GM18873 (cell line): Measurements from ENCODE around the gene IL1F10.
"Not testable (repeated sequence)": the region's sequence is repeated elsewhere in the genome, so short reads cannot be mapped to it uniquely, and the experiment has no call there.

Experiments used
- ATAC-seq: cut with Tn5 transposase; IDR thresholded peaks from one replicate; pipeline ENCODE4 v1.9.1; 2021; ENCODE audit warnings: mild to moderate bottlenecking, moderate library complexity, moderate number of reproducible peaks; ENCODE audit not compliant: unreplicated experiment, low FRiP score

Gene IL1F10

GRCh38 chr2:113078350-113078839 lies 10.6 kb downstream of the IL1F10 start:
- no peak for ATAC-seq

DNA sequence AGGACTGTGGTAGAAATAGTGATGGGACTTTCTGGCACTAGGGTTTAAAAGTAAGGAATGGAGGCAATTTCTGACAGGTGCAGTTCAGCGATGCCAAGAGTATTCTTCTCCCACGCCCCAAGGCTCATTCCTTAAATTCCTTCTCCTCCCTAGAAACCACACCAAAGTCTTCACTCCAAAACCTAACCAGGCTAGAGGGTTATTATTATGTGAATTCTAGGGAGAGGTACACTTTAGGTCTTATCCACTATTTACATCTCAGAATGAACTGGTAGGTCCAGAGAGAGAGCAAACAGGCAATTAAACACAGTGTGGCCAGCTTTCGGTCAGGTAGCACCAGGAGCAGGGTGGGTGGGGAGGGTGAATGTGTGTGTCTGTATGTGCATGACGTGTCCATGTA lies 11.4 kb downstream of the IL1F10 start:
- ATAC-seq: no peak

DNA sequence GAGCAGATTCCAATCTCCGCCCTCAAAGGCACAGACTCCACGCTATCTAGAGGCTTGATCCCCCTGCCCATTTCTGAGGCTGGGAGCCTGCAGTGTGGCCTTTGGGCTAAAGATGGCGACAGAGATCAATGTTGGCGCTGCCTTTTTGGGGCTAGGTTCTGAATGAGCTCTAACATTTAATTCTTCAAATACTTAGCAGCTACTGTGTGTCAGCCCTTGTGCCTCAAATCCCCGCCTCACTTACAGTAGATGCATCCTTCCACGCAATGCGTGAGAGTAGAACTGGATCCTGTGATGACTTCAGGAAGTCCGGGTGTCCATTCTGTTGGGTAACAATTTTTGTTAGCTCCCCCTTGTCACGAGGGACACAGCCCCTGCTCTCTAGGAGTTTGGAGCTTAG lies 12.4 kb downstream of the IL1F10 start:
- ATAC-seq: no peak

GRCh38 chr2:113081488-113082210 lies 13.9 kb downstream of the IL1F10 start:
- no peak for ATAC-seq

DNA sequence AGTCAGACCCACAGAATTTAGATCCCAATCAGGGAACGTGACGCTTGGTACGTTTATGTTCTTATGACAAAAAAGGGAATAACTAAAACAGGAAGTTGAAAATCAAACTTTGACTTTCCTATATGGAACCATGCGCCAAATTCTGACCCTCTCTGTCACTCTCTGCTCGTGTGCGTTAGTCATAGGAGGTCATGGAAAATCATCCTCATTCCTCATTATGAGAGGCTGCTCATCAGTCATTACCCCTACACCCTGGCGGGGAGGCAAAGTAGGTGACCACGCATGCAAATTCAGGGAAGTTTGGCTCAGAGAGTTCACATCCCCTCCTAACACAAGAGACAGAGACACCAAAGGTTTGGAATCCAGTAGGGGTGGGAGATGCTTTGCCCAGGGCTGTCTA lies 15.5 kb downstream of the IL1F10 start:
- ATAC-seq: no peak

- ATAC-seq: no peak
These were observed 16.7 kb downstream of the IL1F10 start for GRCh38 chr2:113084249-113085000.

GRCh38 chr2:113085542-113085941 lies 17.8 kb downstream of the IL1F10 start:
- no peak for ATAC-seq

DNA sequence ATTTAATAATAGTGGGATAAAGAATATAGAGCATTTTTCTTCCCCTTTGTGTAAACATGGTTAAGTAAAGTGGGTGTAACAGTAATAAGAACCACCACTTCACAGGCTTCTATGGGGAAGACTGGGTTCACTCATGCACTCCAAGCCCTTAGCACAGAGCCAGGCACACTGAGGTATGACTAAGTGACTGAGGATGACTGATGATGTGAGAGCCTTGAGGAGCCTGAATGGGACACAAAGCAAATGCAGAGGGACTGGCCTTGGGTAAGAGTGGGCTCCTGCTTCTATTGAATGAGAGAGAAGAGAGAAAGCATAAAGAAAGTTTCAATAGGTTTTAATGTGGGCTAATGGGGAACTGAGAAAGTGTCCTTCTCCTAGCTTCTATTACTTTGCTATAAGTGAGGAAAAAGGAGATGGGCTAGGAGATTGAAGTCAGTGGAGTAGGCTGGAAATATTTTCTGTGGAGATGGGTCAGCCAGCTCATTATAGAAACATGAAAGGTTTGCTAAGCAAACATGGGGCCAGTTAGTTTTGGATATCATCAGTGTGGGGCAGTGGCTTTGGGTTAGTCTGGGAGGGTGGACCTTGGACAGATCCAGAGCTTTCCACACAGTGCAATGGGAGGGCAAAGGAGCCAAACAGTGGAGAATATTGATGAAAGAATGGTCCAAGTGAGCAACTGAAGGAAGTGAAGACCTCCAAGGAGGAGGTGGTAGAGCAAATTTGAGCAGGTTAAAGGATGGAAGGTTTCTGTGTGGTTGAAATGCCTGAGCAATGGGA lies 20.6 kb downstream of the IL1F10 start:
- ATAC-seq: no peak

- ATAC-seq: no peak
These were observed 22.1 kb downstream of the IL1F10 start for GRCh38 chr2:113089916-113090315.

DNA sequence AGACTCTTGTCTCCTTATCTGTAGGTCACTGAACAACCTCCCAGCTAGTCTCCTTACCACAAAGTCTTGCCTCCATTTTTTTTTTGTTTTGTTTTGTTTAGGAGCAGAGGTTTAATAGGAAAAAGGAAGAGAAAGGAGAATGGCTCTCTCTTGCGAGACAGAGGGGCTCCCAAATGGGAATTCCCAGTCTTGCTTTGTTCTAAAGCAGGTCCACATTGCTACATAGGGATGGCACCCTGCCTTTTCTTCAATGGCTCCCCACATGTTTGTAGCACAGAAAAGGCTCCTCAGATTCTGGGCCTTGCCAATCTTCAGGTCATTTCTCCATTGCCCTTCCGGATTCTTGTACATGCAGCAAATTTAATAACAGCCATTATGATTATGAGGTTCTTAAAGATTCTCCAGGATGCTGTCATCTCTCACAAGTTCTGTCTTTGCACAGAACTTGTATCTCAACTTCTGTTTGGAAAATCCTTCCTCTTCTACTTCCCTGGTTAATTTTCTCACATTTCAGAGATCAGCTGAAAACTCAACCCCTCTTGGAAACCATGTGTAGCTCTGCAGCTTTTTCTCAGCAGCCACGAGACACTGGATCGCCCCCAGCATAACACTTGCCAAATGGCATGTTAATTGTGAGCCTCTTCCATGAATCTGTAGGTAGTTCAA lies 23.6 kb downstream of the IL1F10 start:
- ATAC-seq: no peak

DNA sequence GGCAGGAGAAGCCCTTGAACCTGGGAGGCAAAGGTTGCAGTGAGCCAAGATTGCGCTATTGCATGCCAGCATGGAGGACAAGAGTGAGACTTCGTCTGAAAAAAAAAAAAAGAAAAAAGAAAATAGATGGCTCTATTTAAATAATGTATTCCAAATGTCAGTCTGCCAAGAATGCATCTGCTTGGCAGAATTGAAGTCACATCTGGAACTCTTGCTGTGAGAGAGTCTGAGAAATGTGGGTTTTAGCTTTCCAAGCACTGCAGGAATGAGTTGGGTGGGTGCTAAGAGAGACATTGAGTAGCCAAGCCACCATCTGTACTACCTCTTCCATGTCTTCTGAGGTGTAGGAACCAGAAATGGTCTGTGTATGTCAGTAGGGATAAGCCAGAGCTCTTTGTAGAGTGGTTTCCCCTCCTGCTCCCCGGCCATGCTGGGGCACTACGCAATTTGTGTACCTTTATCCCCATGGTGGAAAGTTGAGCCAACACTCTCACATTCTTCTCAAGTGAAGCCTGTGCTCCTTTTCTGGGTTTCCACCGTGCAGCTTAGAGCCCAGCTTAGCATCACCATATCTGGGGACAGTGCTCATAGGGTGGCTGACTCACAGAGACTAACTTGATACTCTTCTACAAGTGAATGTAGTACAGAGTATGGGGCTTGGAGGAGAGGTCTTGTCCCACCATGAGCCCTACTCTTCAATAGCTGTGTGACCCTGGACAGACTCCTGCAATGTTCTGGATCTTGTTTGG lies 25.3 kb downstream of the IL1F10 start:
- no peak for ATAC-seq

DNA sequence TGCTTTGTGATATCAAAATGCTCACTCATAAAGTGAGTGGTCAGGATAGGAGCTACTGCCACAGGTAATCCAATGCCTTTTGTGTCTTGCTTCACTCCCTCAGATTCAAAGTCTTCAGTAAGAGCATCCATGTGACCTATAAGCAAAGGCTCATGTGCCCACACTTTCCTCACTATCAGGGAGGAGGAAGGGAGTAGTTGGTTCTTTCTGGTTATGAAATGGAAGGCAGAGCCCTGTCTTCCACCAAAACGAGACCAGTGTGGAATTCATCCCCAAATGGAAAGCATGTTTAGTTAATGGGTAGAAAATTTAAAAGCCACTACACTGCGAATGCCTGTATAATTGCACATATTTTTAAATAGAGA lies 25.8 kb downstream of the IL1F10 start:
- no peak for ATAC-seq

GRCh38 chr2:113096306-113096705 lies 28.5 kb downstream of the IL1F10 start:
- not testable (repeated sequence) for ATAC-seq

- not testable (repeated sequence) for ATAC-seq
These were observed 29.3 kb downstream of the IL1F10 start for GRCh38 chr2:113096842-113097618.

DNA sequence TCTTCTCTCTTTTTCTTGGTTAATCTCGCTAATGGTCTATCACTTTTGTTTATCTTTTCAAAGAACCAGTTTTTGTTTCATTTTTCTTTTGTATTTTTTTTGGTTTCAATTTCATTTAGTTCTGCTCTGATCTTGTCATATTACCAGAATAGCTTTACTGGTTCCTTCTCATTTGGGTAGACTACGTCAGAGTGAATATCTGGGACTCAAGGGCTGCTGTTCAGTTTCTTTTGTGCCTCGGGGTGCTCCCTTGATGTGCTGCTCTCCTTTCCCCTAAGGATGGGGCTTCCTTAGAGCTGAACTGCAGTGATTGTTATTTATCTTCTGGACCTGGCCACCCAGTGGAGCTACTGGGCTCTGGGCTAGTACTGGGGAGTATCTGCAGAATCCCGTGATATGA lies 30.3 kb downstream of the IL1F10 start:
- ATAC-seq: no peak

- no peak for ATAC-seq
These were observed 30.8 kb downstream of the IL1F10 start for GRCh38 chr2:113098532-113098931.

DNA sequence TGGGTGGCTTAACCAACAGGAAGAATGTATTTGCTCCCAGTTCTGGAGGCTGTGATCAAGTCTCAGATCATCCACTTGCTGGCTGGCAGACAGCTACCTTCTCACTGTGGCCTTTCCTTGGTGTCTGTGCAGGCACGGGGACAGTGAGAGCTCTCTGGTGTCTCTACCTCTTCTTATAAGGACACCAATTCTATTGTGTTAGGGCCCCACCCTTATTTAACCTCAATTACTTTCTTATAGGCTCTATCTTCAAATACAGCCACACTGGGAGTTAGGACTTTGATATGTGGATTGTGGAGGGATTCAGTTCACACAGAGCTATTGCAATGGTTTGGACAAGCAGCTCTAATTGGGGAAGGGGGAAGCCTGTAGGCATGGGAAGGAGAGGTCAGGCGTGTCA lies 34.4 kb downstream of the IL1F10 start:
- no peak for ATAC-seq

DNA sequence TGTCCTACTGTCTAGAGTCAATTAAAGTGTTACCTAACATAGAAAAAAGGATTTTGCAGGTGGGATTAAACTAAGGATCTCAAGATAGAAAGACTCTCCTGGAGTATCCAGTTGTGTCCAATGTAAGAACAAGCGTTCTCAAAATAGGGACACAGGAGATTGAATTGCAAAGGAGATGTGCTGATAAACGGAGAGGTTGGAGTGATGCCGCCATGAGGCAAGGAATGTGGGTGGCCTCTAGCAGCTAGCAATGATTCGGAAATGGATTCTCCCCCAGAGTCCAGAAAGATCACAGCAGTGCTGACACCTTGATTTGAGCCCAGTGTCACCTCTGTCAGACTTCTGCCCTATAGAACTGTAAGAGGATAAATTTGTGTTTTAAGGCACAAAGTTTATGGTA lies 35.5 kb downstream of the IL1F10 start:
- ATAC-seq: no peak

GRCh38 chr2:113104054-113104611 lies 36.4 kb downstream of the IL1F10 start:
- no peak for ATAC-seq
